ENCODE results near the gene L3MBTL4. TPM values are rescaled to one million over a fixed set of nuclear protein-coding genes. Genes with fewer than 3 reads are reported as not detected.

L3MBTL4 gene
- total RNA-seq, 1 experiment from 2014 or later, result not detected

DNA sequence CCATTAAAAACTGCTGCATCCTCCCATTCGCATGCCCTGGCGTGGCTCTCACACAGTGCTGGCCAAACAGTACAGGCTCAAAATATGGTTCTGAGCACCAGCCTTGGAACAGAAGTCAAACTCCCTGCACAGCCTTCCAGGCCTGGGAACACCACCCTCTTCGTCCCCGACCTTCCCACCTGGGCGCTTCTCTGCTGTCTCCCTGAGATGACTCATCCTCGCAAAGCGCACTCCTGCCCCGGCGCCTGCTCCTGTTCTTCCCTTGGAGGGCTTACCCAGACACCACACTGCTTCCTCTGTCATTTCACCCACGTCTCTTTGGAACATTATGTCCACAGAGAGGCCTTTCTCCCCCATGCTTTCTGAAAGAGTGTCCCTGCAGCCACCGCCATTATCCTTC is 172.7 kb downstream of the L3MBTL4 start:
- H3K27ac ChIP-seq (ENCODE audit: low read depth, low read length), result no peak overlapping the region
- no peak overlapping the region for H3K9ac ChIP-seq (ENCODE audit: low read length)
- no peak overlapping the region for H2AFZ ChIP-seq (ENCODE audit: low read depth, low read length, poor library complexity, severe bottlenecking)
- H4K20me1 ChIP-seq (ENCODE audit: insufficient read depth), result no peaks in the 10 kb centered on the region
- POLR2A ChIA-PET, result no interaction called here
- no peak for ATAC-seq
- H3K4me1 ChIP-seq (ENCODE audit: control insufficient read depth in 1 of 2, insufficient read depth in 2 of 2, low read length in 2 of 2), result no peaks in the 10 kb centered on the region
- H3K27me3 ChIP-seq (ENCODE audit: insufficient read depth, low read length), result no peaks in the 10 kb centered on the region
- intact Hi-C loops (cut with micrococcal nuclease), result loop anchor here (10.0 kb wide), 1 partner anchor 57 kb away; no protein-coding TSS in a partner anchor
- H3K4me2 ChIP-seq (ENCODE audit: low read length), result no peak overlapping the region
- no TSS peak for BruUV-seq (replicated peaks)
- H3K36me3 ChIP-seq (ENCODE audit: control insufficient read depth in 1 of 2, insufficient read depth in 2 of 2, low read length in 2 of 2), result no peaks in the 10 kb centered on the region
- H3K9me3 ChIP-seq (ENCODE audit: control insufficient read depth in 1 of 2, insufficient read depth in 1 of 2, low read depth in 1 of 2, low read length in 2 of 2), result peaks cover 0 to 23% of the 10 kb centered on the region in 2 experiments; a peak in 2 of 4 replicates
- no peak for TF ChIP-seq POLR2AphosphoS5 (IDR thresholded peaks at IDR 0.05; ENCODE audit: low read depth, low read length)
- no peak for TF ChIP-seq ZNF274 (IDR thresholded peaks at IDR 0.05; ENCODE audit: low read depth, low read length)
- TF ChIP-seq, protein P1, sequence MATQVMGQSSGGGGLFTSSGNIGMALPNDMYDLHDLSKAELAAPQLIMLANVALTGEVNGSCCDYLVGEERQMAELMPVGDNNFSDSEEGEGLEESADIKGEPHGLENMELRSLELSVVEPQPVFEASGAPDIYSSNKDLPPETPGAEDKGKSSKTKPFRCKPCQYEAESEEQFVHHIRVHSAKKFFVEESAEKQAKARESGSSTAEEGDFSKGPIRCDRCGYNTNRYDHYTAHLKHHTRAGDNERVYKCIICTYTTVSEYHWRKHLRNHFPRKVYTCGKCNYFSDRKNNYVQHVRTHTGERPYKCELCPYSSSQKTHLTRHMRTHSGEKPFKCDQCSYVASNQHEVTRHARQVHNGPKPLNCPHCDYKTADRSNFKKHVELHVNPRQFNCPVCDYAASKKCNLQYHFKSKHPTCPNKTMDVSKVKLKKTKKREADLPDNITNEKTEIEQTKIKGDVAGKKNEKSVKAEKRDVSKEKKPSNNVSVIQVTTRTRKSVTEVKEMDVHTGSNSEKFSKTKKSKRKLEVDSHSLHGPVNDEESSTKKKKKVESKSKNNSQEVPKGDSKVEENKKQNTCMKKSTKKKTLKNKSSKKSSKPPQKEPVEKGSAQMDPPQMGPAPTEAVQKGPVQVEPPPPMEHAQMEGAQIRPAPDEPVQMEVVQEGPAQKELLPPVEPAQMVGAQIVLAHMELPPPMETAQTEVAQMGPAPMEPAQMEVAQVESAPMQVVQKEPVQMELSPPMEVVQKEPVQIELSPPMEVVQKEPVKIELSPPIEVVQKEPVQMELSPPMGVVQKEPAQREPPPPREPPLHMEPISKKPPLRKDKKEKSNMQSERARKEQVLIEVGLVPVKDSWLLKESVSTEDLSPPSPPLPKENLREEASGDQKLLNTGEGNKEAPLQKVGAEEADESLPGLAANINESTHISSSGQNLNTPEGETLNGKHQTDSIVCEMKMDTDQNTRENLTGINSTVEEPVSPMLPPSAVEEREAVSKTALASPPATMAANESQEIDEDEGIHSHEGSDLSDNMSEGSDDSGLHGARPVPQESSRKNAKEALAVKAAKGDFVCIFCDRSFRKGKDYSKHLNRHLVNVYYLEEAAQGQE (IDR thresholded peaks at IDR 0.05; ENCODE audit: low read depth), result no peak
- TF ChIP-seq POLR2A (IDR thresholded peaks at IDR 0.05; ENCODE audit: borderline replicate concordance, extremely low read depth, insufficient read depth, insufficient read length), result no peak
- no peak for TF ChIP-seq SIN3A (IDR thresholded peaks at IDR 0.05; ENCODE audit: low read depth)
- H3K79me2 ChIP-seq (ENCODE audit: insufficient read depth, low read length), result no peaks in the 10 kb centered on the region
- CTCF ChIA-PET, result no interaction called here
- RAD21 ChIA-PET (ENCODE audit: low non-redundant PET in 1 of 2, low total read pairs in 2 of 2, uncharacterized antibody in 2 of 2, unreplicated experiment in 2 of 2), result no interaction called here
- no peaks in the 10 kb centered on the region for H3K9me2 ChIP-seq (ENCODE audit: insufficient read depth)
- H3K4me3 ChIP-seq (replicated peaks in 1 of 2; ENCODE audit: low read depth in 1 of 2, low read length in 2 of 2), result no peak overlapping the region
- DNase-seq (ENCODE audit: low read depth, low spot score), result no peak

DNA sequence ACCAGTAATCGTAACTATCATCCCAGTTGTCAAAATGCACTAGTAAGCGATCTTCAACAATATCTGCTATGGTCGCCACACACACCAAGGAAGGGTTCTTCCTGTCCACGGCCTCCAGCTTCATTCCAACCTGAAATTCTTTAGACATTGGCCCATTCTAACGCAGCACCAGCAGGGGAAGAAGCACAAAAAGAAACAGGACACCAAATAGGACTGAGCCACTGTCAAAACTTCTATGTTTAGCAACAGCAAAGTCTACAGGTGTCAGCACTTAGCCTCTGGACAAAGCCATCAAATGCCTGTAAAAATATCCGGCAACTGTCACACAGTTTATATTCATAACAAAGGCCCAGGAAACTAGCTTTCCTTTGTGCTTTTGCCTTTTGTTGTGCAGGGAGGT is 175.0 kb downstream of the L3MBTL4 start:
- BruUV-seq (replicated peaks), result no TSS peak
- CTCF ChIA-PET, result no interaction called here
- H3K36me3 ChIP-seq (ENCODE audit: control insufficient read depth in 1 of 2, insufficient read depth in 2 of 2, low read length in 2 of 2), result no peaks in the 10 kb centered on the region
- no peaks in the 10 kb centered on the region for H3K27me3 ChIP-seq (ENCODE audit: insufficient read depth, low read length)
- POLR2A ChIA-PET, result no interaction called here
- H3K27ac ChIP-seq (ENCODE audit: low read depth, low read length), result no peak overlapping the region
- H3K9me2 ChIP-seq (ENCODE audit: insufficient read depth), result no peaks in the 10 kb centered on the region
- TF ChIP-seq JUND (IDR thresholded peaks at IDR 0.05) (no peak), ZFX (IDR thresholded peaks at IDR 0.05) (no peak), RAD21 (IDR thresholded peaks at IDR 0.05; ENCODE audit: low read depth) (no peak), CBX3 (IDR thresholded peaks at IDR 0.05; ENCODE audit: low read depth) (no peak), SP1 (IDR thresholded peaks at IDR 0.05; ENCODE audit: low read depth) (no peak), EGR1 (IDR thresholded peaks at IDR 0.05; ENCODE audit: low read depth) (no peak), EZH2 (IDR thresholded peaks at IDR 0.05) (no peak)
- intact Hi-C loops (cut with micrococcal nuclease), result loop anchor here (10.0 kb wide), 1 partner anchor 55 kb away; no protein-coding TSS in a partner anchor
- no peaks in the 10 kb centered on the region for H3K4me1 ChIP-seq (ENCODE audit: control insufficient read depth in 1 of 2, insufficient read depth in 2 of 2, low read length in 2 of 2)
- RAD21 ChIA-PET (ENCODE audit: low non-redundant PET in 1 of 2, low total read pairs in 2 of 2, uncharacterized antibody in 2 of 2, unreplicated experiment in 2 of 2), result no interaction called here
- DNase-seq (ENCODE audit: low read depth, low spot score), result no peak
- H3K79me2 ChIP-seq (ENCODE audit: insufficient read depth, low read length), result no peaks in the 10 kb centered on the region
- H4K20me1 ChIP-seq (ENCODE audit: insufficient read depth), result no peaks in the 10 kb centered on the region
- no peak for ATAC-seq
- no peak overlapping the region for H3K9ac ChIP-seq (ENCODE audit: low read length)
- no peak overlapping the region for H3K4me3 ChIP-seq (replicated peaks in 1 of 2; ENCODE audit: low read depth in 1 of 2, low read length in 2 of 2)
- H2AFZ ChIP-seq (ENCODE audit: low read depth, low read length, poor library complexity, severe bottlenecking), result no peak overlapping the region
- peaks cover 0 to 23% of the 10 kb centered on the region in 2 experiments; a peak in 2 of 4 replicates for H3K9me3 ChIP-seq (ENCODE audit: control insufficient read depth in 1 of 2, insufficient read depth in 1 of 2, low read depth in 1 of 2, low read length in 2 of 2)
- H3K4me2 ChIP-seq (ENCODE audit: low read length), result no peak overlapping the region
